ENCODE measurements around the gene C17orf78. TPM values are rescaled to one million over a fixed set of nuclear protein-coding genes. Genes with fewer than 3 reads are reported as not detected.

Gene C17orf78
- total and polyA plus RNA-seq, 2 of the 13 experiments (the other 11 are each of a cell fraction or from before 2014, with no cell fraction given) = not detected

GRCh38 chr17:37405955-37406634, 30.3 kb downstream of the C17orf78 start (continued):
- TF ChIP-seq NFIC (IDR thresholded peaks at IDR 0.05; ENCODE audit: low read length) (no peak), CHCHD3 (CRISPR knock-in tag; IDR thresholded peaks at IDR 0.05) (peak; percentile 41; the same call in 1 of the 2 replicates), HMGXB4 (CRISPR knock-in tag; IDR thresholded peaks at IDR 0.05; ENCODE audit: borderline replicate concordance in 1 of 2, low read depth in 1 of 2) (peak in 1 of 2 experiments; percentile 43; a peak in 1 of 4 replicates), POGK (CRISPR knock-in tag; conservative IDR thresholded peaks at IDR 0.05) (no peak; the same call in 1 of the 2 replicates), LCORL (IDR thresholded peaks at IDR 0.05) (no peak), LCORL (CRISPR knock-in tag; IDR thresholded peaks at IDR 0.05) (peak; percentile 36; the same call in 1 of the 2 replicates), REL (CRISPR knock-in tag; conservative IDR thresholded peaks at IDR 0.05) (no peak), TFDP2 (CRISPR knock-in tag; IDR thresholded peaks at IDR 0.05) (peak; percentile 29; the same call in 1 of the 2 replicates), ZFP36 (IDR thresholded peaks at IDR 0.05; ENCODE audit: borderline replicate concordance, low read depth, low read length, partially characterized antibody) (no peak), XRCC5 (optimal IDR thresholded peaks at IDR 0.05; ENCODE audit: low read length) (peak; percentile 30), GATAD1 (CRISPR knock-in tag; IDR thresholded peaks at IDR 0.05) (0 out of 2 replicates have a peak, but pooled peaks have one; percentile 9), RAD21 (CRISPR knock-in tag; IDR thresholded peaks at IDR 0.05) (no peak), ZEB1 (IDR thresholded peaks at IDR 0.05; ENCODE audit: insufficient replicate concordance, low read depth) (no peak), MXD3 (CRISPR knock-in tag; IDR thresholded peaks at IDR 0.05) (peak; percentile 41; the same call in 1 of the 2 replicates), KLF11 (CRISPR knock-in tag; IDR thresholded peaks at IDR 0.05) (0 out of 2 replicates have a peak, but pooled peaks have one; percentile 11)
